ENCODE results near the gene SHTN1.

Gene SHTN1

DNA sequence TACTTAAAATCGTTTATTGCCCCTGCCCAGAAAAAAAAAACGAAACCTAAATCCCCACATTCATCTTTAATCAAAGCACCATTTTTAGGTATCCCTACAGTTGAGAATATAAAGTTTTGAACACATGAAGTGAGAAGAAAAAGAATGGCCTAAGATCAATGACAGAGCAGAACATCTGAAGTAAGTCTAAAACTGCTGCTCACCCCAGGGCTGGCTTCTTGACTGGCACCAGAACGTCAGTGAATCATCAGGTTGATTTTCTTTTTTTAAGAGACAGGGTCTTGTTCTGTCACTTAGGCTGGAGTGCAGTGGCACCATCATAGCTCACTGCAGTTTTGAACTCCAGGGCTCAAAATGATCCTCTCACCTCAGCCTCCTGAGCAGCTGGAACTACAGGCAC is 24.9 kb downstream of the SHTN1 start:
- DNase-seq: no peak

DNA sequence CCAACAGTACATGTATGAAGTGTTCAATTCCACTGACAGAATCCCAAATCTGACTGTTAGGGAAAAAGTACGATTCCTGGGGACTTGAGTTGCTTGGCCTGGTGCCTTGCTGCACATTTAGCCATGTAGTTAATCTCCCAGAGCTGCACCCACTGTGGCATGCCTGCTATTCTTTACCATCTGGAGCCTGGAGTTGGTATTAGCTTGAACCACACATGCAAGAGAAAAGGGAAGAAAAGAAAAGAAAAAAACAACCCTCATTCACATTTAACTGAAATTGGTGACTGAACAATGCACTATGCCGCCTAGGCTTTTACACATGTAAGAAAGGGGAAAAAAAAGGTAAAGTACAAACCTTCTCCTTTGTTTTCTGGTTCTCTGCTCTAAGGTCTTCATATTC is 26.1 kb downstream of the SHTN1 start:
- DNase-seq: no peak

DNA sequence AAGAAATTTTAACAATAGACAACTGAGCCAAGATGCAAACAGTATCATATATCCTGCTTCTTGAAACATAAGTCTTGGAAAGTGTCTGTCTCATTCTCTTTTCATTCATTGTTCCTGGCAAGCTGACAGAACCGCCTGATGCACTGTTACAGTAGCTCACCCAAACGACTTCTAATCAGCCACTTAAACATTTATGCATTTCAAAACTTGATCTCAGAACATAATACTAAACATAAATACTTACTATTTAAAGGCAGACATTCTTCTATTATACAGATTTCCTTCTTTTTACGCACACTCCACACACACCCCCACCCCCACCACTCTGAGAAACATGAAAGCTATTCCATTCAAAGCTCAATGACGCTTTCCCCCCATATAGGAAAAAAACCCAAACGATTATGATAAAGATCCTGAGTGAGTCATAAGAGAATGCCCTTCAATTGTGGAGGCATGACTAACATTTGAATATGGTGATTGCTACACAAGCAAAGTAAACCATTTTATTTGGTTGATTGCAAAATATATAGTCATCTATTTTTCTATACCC is 30.5 kb downstream of the SHTN1 start:
- peak; percentile 52 for DNase-seq

DNA sequence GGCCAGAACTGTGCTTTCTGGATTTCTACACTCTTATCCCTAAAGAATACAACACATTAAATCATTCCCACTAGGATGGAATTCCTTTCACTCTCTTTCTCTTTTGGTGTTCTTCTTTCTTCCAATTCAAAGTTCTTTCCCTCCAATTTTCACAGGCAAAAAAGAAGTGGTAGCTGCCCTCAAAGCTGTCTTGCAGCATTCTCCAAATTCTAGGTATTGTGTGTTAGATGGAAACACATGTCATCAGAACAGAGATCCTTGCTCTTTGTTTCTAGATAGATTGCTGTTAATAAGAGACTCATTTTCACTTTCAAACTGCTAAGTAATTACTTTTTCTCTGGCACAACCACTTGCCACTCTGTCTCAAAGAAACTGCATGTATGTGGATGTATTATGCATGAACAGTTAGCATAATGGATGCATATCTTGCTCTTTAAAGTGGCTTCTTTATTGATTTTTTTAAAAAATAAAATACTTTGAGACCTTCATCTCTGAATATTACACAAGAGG is 31.0 kb downstream of the SHTN1 start:
- DNase-seq: no peak

DNA sequence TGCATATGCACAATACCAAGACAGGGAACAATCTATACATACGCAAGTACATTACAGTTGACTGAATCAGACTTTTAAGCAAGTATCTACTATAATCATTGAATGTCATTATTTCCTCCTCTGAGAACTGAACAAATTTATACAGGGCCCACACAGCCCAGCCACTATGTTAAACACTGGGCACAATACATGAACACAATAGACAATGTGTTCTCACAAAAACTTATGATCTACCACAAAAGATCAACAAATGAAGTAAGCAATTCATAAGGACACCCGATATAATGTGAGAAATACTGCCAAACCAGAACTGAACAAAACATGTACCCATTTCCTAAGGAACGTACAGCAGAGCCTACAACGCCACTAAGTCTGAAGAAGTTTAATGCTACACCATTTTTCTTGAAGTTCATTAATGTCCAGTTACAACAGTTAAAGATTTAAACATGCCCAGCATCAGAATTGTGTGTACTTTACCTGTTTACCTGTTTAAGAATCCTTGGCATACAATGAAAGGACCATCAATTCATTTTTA is 31.5 kb downstream of the SHTN1 start:
- no peak for DNase-seq

DNA sequence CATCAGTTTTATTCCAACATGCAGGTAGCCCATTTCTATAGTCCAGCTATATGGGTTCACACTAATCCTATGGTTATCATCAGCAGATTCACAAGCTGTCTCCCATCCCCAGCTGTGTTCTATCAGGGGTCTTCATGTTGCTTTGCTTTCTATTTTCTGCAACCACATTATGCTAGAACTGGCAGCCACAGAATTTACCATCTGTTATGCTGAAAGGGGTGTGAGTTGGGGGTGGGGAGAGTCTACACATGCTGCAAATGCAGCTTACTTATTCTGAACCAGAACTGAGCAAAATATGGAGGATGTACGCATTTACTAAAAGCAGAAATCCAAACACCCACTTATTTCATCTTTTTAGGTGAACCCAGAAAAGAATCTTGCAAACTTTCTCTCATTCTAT is 32.9 kb downstream of the SHTN1 start:
- no peak for DNase-seq

DNA sequence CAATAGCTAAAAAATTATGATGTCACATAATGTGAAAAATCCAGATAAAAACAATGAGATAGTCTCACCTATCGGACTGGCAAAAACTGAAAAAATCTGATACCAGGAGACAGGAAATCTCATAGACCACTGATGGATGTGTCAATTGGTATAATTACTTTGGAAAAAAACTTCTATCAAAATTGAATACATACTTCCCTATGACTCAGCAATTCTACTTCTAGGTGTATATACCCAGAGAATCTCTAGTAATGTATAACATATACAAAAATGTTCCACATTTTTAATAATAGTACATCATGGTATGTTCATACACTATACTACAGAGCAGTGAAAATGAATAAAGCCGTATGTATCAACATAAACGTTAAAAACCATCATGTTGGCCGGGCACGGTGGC is 34.9 kb downstream of the SHTN1 start:
- no peak for DNase-seq

DNA sequence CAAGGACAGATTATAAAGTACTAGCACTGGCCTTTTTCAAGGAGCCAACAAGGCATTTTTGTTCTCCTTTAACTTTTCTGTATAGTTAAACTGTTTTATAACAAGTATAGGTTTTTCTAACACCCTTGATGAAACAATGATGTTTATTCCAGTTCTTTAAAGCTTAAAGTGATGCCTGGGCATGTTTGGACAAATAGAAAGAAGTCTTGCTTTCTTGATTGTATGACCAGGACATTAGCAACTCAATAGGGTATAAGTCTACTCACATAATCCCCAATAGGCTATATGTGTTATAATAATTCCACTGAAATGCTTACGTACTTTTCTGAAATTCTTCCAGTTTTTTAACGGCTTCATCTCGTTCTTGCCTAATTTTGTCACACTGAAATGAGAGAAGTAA is 36.7 kb downstream of the SHTN1 start:
- no peak for DNase-seq

DNA sequence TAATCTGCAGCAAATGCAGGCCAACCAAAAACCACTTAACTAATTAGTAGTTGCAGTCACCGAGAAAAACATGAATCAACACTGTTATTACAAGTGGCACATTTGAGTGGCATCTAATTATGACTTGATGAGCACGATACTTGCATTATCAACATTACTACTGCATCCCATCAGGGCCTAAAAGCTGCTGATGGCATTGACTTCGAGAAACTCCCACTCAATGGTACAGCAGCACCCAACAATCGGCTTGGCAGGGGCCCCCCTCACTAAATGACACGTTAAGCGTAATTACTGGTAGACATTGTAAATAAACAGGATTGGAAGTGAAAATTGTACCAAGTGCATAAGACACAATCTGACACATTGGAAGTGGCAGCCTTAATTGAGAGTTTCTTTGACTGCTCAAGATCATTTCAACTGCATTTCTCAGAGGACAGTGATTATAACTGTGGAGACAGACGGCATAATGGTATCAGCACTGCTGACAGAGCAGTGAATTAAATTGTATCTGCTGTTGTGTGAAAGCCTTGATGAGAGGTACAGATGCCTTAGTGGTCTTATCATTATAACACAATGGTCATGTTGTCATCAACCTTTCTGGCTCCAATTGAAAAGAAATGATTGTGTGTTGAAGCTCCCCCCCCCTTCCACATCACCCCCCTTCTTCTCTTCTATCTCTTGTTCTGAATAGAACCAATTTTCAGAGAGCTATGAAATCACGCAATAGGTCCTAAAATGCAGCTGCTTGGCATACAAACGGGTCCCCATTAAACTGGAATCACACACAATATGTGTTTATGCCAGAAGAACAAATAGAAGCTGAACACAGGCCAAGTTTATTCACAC is 43.4 kb downstream of the SHTN1 start:
- no peak for DNase-seq

DNA sequence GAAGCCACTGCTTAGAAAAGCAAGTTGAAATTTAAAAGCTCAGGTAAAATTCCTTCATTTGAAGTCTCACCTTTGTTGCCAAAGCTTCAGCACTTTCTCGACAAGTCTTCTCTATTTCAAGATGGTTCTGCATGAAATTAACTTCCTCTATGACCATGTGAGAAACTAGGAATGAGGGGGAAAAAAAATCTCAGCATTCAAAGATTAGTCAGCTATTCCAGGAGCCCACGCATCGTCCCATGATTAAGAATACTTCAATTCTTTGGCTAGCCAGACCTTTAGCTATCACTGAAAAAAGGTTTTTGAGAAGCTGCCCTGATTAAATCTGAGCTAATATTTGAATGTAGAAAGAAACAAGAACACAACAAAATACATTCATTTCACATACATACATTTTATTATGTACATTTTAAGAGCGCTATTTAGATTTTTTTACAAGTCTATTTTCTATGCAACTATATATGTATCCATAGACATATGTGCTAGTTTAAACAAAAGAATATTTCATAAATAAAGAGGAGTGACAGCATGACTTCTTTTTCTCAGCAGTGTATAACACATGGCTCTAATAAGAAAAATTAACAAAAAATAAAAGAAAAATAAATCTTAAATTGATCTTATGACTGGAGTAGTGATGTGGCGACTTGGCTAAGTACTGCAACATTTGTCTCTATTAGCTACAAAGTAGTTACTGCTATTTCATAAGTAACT is 44.8 kb downstream of the SHTN1 start:
- DNase-seq: no peak

DNA sequence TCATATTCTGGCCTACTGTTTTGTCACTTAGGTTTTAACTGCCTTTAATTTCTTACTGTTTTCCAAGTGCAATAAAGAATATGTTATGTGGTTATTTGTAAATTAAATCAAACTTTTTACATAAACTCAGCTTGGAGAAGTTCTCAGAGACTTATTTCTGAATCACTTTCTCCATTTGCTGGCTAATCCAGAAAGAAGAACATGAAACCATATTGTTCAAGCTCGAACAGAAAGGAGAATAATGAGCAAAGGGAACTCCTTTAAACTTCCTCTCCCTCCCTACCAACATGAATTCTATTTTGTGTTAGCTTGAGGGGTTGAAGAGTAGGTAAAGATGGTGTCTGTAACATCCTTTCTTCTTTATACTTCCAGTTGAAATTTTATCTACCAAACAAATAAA is 52.3 kb downstream of the SHTN1 start:
- no peak for DNase-seq

DNA sequence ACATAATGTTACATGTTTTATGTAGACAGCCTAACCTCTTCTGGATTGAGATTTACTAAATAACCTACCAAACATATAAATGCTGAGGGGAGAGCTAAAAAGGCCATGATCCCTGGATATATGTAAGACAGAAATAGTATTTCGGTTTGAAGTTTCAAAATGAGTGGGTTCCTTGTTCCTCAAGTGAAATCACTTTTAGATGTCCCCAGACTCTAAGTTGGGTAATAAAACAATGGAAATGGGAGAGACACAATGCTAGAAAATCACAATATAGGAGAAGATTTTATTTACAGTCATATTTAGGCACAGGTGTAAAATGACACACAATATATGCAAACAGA is 56.5 kb downstream of the SHTN1 start:
- no peak for DNase-seq

DNA sequence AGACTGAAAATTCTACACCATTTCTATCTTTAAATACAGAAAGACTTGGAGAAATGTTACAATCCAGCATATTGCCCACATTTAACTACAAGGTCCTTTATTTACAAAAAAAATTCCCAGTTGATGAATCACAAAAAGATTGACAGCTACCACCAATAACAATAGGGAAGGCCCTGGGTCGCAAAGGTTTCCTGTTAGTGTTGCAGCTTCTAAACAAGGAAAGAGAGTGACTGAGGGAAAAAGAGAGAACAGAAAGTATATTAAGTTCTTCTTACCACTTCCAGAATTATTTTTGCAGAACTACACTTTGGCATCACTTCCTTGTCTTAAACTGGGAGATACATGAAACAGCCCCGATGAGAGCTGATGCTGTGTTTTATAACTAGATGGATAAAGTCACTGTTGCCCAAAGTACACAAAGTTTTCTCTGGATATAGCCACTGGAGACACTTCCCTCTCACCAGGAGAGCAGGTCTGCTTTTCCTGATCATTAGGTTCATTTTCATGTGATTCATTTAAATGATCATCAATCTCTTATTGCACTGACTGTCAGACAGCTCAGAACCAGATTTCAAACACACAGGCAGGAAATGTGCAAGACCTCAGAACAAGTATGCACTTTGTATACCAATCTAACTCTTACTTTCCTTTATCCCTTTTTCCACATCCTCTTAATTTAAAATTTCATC is 57.0 kb downstream of the SHTN1 start:
- peak; percentile 19 for DNase-seq

DNA sequence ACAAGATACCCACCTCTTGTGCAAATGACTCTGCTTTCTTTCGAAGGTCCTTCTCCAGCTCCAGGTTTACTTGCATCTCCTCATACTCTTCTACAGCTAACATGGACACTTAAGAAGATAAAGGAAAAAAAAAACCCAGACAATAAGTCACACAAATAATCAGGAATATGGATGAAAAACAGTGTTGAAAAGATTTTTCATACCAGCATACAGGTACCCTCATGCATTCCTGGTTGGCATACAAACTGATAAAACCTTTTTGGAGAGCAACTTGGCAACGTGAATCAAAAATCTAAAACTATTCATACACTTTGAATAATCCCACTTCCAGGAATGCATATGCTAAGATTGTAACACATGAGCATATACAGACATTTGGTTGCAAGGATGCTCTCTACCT is 60.1 kb downstream of the SHTN1 start:
- DNase-seq: no peak

DNA sequence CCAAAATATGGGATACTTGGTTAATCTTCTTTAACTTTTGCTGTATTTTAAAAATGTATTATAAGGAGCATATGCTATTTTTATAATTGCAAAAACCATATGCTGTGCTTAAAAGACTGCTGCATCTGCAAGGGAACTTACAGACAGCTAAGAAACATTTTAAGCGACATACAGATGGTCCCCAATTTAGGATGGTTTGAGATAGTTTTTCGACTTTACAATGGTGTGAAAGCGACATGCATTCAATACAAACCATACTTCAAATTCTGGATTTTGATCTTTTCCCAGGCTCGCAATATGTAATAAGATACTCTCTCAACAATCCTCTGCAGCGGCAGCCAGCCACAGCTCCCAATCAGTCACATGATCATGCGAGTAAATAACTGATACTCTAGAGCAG is 73.2 kb downstream of the SHTN1 start:
- DNase-seq: no peak

DNA sequence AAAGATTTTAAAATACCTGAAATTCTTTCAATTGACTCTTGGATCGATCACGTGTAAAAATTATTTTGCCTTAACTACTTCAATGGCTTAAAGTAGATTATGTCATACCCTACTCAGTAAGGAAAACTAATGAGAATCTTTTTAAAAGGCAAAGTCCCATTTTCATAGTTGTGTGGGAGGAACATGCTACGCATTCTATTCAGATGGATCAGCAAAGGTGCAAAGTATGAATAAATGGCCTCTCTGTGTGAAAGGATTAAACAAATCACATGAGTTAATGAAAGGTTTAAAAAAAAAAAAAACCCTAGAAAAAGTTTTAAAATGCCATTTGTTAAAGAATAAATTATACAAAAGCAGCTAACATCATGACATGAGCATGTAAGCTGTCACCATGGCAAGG is 78.6 kb downstream of the SHTN1 start:
- DNase-seq: no peak

DNA sequence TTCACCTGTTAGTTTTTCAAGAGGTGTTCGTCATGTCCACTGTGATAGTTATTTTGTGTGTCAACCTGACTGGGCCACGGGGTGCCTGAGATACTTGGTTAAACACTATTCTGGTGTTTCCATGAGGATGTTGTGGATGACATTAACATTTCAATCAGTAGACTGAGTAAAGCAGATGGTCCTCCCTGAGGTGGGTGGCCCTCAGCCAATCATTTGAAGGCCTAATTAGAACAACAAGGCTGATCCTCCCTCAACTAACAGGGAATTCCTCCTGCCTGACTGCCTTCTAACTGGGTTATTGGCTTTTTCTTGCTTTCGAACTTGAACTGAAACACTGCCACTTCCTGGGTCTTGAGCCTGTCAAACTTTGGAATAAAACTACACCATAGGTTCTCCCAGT is 79.9 kb downstream of the SHTN1 start:
- no peak for DNase-seq

DNA sequence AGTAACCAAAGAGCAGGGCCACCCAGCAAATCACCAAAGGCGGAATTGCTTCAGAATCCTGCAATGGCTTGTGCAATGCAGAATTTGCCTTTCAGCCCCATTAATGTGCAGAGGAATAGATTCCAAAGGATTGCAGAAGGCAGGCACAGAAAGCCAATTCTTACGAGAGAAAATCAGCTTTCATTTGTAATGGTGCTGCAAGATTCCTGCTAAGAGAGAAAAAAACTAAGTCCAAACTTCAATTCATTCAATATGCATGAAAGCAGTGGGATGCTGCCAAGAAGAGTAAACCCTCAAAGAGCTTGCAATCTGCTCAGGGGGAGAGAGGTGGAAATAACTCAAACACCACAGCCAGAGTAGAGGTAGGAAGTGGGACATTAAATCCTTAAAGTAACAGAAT is 85.3 kb downstream of the SHTN1 start:
- DNase-seq: no peak

DNA sequence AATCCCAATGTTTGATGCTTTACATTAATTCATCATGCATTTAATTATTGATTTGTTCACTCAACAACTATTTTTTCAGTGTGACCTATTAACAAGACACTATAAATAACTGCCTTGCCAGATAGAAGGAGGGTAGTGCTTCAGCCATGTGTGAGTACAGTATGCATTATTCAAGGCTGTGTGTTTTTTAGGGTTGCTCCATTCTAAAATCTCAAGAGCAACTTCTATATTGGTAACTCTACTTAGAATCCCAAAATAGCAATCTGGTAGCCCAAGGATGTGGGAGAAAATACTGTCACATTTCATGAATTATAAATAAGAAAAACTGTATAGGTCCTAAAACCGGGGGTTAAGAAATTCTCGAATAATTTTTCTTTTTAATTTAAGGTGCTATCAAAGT is 85.8 kb downstream of the SHTN1 start:
- no peak for DNase-seq

DNA sequence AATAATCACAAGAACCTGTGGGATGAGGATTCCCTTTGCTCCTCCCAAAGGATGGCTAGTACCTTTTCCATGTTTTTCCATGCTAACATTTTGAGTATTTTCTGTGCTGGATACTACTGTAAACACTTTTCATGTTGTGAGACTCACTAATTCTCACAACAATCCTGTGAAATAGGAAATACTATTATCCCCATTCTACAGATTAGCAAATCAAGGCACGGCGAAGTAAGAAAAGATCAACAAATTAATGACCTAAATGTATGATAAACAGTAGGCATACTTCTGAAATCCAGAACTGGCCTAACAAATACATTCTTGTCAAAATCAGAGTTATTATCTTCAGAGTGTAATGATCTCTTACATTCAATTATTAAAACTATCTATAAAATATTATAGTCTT is 86.4 kb downstream of the SHTN1 start:
- DNase-seq: no peak

DNA sequence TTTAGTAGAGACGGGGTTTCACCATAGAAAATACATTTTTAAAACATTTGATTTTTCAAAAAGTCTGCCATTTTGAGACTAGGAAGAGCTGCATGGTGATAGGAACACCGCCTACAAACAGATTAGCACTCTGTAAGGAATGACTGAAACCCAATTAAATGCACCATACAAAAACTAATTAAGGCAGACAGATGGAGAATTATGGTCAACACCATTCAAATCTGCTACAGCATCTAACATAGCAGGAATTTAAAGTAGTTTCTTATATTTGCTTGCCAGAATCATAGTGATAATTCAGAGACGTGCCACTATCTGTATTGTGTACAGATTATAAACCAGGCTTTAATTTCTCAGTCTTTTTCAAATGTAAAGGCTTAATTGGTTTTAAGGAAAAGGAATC is 87.5 kb downstream of the SHTN1 start:
- DNase-seq: no peak

DNA sequence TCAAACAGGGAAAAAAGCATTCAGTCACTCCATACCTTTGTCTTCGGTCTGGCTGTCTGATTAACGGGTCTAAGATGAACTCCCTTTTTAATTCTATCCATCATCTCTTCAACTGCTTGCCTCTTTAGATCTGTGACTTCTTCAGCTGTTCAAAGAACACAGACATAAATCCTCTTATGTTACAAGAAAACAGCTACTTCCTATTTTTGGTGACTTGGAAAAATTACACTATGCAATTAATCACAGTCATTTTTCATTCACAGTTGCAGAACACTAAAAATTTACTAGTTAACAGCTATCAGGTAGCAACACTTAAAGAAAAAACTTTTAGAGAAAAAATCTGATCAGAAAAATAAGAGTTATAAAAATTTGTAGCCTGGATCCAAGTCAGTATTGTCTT is 89.6 kb downstream of the SHTN1 start:
- DNase-seq: no peak

DNA sequence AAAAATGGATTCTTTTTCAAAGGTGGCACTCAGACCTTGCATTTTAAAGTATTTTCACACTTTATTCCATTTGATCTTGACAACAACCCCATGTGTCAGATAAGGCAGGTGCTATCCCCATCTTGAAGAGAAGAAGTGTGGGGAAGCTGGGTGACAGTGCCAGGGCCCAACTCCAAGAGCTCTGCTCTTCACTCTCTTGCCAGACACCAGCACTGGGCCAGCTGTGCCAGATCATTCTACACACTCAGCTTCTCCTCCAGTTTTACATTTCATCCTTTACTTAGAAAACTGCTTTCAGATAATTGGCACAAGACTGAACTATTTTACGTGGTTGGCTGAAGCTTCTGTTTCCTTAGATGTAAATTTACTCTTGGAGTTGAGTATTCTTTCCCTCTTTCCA is 91.3 kb downstream of the SHTN1 start:
- DNase-seq: no peak
